HG03521 (cell line): ENCODE data around the gene ADARB1.
"Not testable (repeated sequence)": the region's sequence is repeated elsewhere in the genome, so short reads cannot be mapped to it uniquely, and the experiment has no call there.

Source experiments
- ATAC-seq: cut with Tn5 transposase; IDR thresholded peaks from one replicate; pipeline ENCODE4 v1.9.1; 2021; ENCODE audit warnings: mild to moderate bottlenecking, moderate library complexity; ENCODE audit not compliant: unreplicated experiment

Gene ADARB1, protein sequence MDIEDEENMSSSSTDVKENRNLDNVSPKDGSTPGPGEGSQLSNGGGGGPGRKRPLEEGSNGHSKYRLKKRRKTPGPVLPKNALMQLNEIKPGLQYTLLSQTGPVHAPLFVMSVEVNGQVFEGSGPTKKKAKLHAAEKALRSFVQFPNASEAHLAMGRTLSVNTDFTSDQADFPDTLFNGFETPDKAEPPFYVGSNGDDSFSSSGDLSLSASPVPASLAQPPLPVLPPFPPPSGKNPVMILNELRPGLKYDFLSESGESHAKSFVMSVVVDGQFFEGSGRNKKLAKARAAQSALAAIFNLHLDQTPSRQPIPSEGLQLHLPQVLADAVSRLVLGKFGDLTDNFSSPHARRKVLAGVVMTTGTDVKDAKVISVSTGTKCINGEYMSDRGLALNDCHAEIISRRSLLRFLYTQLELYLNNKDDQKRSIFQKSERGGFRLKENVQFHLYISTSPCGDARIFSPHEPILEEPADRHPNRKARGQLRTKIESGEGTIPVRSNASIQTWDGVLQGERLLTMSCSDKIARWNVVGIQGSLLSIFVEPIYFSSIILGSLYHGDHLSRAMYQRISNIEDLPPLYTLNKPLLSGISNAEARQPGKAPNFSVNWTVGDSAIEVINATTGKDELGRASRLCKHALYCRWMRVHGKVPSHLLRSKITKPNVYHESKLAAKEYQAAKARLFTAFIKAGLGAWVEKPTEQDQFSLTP

DNA sequence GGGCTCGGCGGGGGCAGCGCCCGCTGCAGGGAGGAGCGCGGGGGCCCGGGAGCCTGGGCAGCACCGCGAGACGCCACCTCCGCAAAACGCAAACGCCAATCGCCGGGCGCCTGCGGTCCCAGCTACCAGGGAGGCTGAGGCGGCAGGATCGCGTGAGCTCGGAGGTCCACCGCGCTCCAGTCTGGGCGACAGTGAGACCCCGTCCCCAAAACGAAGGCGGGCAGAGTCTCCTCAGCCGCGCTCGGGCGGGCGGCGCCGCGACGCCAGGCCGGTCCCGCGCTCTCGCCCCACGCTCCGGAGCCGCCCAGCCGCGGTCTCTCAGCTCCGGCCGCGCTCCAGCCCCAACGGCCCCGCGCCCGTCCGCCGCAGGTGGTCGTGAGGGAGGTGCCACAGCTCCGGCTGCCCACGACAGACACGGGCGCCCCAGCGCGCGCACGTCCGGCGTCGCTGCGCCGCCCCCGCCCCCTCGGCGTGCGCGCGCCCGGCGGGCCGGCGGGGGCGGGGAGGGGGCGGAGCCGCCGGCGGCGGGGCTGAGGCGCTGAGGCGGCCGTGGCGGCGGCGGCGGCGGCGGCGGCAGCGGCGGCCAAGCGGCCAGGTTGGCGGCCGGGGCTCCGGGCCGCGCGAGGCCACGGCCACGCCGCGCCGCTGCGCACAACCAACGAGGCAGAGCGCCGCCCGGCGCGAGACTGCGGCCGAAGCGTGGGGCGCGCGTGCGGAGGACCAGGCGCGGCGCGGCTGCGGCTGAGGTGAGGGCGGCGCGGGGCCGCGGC is at the start of gene ADARB1:
ADARB1 (plus strand) TSS at position 533 of the 770 bp plus-strand sequence. CDS start 97,077 bp downstream, outside the sequence.
- ATAC-seq, result peak; percentile 65

- ATAC-seq, result no peak
These were observed 48.2 kb upstream of the ADARB1 start for GRCh38 chr21:45026066-45026745.

DNA sequence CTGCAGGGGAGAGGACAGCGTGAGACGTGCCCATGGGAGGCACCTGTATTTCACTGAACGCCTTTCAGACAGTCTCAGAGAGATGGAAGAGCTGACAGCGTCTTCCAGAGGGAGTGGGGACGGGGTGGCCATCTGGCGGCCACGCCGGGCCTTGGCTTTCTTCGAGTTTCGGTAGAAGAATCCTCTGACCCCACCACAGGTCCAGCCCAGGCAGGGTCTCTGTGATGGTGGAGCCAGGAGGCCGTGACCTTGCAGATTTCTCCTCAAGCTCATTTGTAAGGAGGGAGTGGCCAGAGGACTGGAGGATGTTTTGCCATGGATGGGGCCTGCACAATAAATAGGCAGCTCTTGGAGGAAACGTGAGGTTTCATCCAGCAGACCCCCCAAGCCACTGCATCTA is 47.6 kb upstream of the ADARB1 start:
- ATAC-seq, result no peak

GRCh38 chr21:45027241-45028196 is 46.9 kb upstream of the ADARB1 start:
- ATAC-seq, result no peak

DNA sequence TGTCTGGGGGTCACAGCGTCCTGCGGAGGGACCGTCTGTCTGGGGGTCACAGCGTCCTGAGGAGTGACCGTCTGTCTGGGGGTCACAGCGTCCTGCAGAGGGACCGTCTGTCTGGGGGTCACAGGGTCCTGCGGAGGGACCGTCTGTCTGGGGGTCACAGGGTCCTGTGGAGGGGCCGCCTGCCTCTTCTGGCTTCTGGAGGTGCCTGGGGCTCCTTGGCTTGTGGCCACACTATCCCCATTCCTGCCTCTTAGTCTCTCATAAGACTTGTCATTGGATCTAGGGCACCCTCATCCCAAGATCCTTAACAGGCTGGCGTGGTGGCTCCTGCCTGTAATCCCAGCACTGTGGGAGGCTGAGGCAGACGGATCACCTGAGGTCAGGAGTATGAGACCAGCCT is 45.7 kb upstream of the ADARB1 start:
- not testable (repeated sequence) for ATAC-seq

GRCh38 chr21:45029298-45029947 is 45.0 kb upstream of the ADARB1 start:
- ATAC-seq, result no peak

DNA sequence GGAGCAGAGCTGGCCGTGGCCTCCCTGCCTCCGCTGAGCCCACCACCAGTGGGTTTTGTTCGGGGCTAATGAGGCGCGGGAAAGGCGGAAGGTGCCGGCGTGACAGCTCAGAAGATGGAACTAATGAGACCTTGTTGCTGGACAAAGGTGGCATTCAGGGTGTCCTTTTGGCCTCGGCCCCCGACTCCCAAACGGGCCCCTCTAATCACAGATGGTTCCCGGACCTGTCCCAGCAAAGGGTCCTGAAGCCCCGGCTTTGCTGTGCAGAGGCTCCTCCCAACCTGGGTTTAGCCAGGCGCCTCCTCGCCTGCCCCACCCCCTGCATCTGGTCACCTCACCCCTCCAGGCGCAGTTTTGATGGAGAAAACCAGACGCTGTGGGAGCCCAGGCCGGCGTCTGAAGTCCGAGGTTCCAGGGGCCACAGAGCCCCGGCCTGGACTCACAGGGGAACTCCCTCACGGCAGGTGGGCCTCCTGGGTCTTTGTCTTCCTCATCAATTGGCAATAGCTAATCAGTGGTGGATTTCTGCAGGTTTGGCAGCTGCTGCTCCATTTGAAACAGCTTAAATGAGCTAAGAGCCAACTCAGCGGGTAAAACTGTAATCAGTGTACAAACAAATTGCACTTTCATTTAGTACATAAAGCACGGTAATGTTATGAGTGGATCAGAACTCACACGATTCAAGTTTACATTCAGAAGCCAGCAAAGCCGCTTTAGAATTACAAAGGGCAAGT is 44.3 kb upstream of the ADARB1 start:
- ATAC-seq, result no peak

DNA sequence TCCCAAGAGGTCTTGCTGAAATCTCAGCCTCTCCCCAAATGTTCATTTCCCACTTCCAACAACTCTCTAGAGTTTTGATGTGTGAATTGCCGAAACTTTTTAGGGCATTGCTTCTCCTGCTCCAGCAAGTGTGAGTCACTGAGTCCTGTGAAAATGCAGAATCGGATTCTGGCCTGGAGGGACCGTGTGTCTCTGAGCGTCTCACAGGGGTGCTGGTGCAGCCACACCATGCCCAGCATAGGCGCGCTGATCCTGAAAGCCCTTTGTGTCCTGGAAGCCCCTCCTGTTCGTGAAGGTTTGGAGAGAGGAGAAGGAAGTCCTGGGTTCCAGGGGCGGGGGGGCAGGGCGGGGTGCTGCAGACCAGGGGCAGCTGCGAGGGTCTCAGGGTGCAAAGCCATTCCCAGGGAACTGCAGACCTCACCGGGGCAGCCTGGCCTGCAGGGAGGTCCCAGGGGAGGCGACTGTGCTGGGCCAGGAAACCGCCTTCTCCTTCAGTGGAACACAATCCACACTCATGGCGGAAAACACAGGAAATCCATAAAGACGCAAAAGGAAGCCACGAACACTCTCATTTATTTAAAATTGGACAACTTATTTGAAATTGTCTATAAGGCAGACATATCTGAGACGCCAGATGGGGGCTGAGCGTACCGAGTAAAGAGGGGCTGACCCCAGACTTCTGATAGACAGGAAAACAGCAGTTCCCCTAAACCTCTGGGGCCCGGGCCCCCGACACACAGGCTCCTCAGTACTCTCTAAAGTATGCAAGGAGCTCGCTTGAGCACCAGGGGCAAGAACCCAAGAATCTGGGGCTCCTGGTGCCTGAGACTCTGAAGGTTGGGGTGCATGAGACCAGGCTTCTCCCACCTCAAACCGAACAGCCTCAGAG is 43.5 kb upstream of the ADARB1 start:
- no peak for ATAC-seq

DNA sequence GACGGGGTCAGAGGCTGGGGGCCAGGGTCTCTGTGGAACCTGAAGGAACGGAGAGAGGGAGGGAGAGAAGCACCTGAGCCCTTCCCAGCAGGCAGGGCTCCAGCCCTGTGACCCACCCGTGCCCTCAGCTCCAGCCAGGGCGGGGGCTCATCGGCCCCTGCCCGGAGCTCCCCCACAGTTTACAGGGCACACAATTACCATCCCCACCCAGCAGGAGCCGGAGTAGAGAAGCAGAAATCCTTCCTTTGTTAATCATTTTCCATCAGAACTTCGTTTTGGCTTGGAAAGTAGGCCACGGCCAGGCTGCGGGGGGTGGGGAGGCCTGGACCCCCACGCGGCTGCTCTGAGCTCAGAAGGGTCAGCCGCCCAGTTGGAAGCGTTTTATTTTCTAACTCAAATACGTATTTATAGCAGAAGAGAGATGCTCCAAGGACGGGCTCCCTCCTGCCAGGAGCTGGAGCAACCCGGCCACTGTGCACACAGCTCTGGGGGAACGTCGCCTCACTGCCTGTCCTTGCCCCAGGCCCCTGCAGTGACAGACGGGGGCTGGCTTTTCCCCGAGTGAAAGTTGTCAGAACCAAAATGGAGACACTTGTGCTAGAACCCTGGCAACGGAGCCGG is 42.7 kb upstream of the ADARB1 start:
- no peak for ATAC-seq

GRCh38 chr21:45032332-45032731 is 42.0 kb upstream of the ADARB1 start:
- no peak for ATAC-seq

DNA sequence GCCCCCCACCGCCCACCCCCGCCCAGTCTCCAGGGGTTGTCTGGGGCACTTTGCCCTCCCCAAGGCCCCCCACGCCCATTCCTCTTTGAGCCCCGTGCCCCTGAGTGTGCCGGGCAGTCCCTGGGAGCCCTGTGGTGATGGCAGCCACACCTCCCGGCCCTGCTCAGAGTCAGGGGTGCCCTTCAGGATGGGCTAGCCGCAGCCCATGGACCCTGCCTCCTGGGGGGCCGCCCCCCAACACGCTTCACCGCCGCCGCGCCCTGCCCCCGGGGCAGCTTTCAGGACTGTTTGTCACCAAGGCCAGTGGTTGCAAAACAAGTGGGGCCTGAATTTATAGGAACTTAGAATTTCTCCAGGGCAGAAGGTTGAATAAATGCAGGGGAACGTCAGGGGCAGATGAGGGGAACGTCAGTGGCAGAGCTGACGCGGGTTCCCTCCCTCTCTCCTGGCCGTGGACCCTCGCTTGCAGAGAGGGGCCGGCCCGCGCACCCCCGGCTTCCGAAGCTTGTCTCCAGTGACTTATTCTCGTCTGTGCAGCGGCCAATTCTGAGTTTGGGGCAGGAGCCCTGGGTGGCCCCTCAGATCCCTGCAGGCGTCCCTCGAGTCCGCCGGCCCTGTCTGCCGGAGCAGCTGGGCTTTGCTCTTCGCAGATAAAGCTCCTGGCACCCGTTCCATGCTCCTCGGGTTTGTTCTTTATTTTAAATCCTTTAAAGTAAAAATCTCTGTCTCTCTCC is 41.2 kb upstream of the ADARB1 start:
- no peak for ATAC-seq

DNA sequence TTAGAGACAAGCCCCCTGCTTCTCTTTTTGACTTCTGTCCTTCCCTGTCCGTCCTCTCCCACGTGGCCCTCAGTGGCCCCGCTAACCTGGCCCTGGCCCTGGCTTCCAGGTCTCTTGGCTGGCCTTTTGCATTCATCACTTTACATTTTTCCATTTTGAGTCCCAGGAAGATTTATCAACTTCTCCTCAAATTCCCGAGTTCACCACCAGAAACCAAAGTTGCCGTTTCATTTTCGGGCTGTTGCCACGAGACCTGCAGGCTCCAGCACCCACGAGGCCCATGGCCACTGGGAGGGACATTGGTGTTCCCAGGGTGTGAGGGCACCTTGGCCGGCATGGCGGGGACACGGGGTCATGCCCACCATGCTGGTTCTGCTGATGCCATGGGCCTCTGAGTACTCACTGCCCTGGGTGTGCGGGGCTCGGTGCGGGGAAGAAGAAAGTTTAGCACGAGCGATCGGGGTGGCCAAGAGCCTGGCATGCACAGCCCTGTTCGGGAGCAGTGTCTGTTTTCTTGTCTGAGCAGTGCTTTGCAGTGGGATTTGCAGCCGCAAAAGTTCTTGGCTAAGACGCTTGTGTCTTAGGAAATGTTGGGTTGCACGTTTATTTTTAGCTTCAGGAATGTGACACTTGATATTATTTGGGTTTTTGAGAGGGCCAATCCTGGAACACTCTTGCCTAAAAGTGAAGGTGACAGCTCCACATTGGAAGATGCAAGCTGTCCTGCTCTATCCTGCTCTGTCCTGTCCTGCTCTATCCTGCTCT is 40.4 kb upstream of the ADARB1 start:
- no peak for ATAC-seq

DNA sequence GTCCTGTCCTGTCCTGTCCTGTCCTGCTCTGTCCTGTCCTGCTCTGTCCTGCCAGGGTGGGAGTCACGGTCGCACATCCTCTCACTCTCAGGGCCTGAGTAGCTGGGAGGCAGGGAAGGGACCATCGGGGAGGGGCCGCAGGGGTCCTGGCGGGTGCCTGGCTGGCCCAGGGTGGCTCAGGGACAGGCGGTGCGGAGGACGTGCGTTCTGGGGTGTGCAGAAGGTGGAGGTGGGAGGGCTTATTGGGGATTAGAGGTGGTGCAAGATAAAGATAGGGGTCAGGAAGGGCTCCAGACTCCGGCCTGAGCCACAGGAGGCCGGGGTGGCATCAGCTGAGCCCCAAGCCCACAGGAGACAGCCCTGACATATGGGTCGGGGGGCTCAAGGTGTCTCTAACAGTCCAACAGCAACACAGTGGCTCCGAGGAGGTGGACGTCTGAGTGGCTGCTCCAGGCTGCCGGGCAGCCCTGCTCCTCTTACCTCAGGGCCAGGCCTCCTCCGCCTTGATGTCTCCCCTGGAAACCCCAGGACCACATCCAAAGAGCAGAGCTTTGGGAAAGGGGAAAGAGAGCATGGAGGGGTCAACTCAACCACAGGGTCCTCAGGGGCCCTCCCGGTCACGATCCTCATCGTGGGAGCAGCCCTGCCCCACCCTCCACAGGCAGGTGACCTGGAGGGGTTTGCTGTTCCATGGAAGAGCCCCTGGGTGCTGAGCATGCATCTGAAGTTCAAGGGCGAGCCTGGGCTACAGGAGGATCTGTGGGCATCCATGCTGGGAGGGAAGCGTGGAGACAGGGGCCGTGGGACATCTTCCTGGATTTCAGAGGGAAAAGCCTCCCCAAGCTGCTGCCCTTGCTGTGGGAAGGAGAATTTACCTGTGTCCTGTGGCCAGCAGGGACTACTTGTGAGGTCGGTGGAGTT is 39.6 kb upstream of the ADARB1 start:
- ATAC-seq, result no peak

DNA sequence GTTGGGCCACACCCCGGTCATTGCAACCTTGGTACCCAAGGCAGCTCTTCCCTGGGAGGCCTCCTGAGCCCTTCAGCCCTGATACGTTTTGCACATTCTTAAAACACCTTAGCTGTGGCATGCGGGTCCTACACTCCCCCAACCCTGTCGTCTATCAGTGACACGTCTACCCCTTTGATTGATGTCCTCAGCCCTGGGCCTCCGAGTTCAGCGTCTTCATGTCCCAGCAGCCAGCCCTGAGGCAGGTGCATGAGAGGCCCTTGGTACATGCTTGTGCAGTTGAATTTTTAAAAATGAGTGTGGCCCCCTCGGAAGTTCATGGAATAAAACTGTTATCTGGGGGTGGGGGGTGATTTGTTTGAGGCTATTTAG is 38.9 kb upstream of the ADARB1 start:
- ATAC-seq, result no peak

DNA sequence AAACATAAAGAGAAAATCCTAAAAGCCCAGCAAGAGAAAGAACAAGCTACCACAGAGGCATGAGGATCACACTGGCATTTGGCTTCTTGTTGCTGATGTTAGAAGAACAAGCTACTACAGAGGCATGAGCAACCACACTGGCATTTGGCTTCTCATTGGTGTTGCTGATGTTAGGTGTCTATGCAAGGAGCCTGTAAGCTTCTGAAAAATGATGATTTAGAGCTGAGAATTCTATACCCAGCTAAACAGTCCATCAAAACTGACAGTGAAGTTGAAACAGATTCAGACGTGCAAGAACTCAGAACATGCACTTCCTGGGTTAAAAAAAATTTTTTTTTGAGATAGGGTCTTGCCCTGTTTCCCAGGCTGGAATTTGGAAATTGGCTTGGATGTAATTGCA is 37.8 kb upstream of the ADARB1 start:
- ATAC-seq, result no peak
